BLaER1 treated with 17β-estradiol and CSF1 and Interleukin-3, amounts not matched to agents 10 nM and 100 nM (cell line): ENCODE data around the gene MPHOSPH8.
"Not testable (repeated sequence)": the region's sequence is repeated elsewhere in the genome, so short reads cannot be mapped to it uniquely, and the experiment has no call there.

Source experiments
- H3K27ac ChIP-seq, 11 experiments: shearing (Covaris generic); formaldehyde crosslinking; 2 replicates each; pipeline ENCODE4 v1.8.1; 2022
- H3K27me3 ChIP-seq, 11 experiments: shearing (Covaris generic); formaldehyde crosslinking; 2 replicates each; pipeline ENCODE4 v1.8.1; 2022
- H3K36me3 ChIP-seq, 11 experiments: shearing (Covaris generic); formaldehyde crosslinking; 2 replicates each; pipeline ENCODE4 v1.8.1; 2022
- H3K4me1 ChIP-seq, 10 experiments: shearing (Covaris generic); formaldehyde crosslinking; 2 replicates each; pipeline ENCODE4 v1.8.1; 2022
- H3K4me2 ChIP-seq, 11 experiments: shearing (Covaris generic); formaldehyde crosslinking; 2 replicates each; pipeline ENCODE4 v1.8.1; 2022
- H3K4me3 ChIP-seq, 10 experiments: shearing (Covaris generic); formaldehyde crosslinking; 2 replicates each; pipeline ENCODE4 v1.8.1; 2022
- H3K9ac ChIP-seq, 11 experiments: shearing (Covaris generic); formaldehyde crosslinking; 2 replicates each; pipeline ENCODE4 v1.8.1; 2022
- H3K9me3 ChIP-seq, 11 experiments: shearing (Covaris generic); formaldehyde crosslinking; replicated peaks in 1 of 11; 2 replicates each; pipeline ENCODE4 v1.8.1; 2022
- H4K20me1 ChIP-seq, 11 experiments: shearing (Covaris generic); formaldehyde crosslinking; 2 replicates each; pipeline ENCODE4 v1.8.1; 2022
- Cebpa-rat ChIP-seq, 11 experiments: shearing (Covaris generic); IDR thresholded peaks; 2 replicates each; pipeline ENCODE4 v1.8.1; 2022

The MPHOSPH8 gene

DNA sequence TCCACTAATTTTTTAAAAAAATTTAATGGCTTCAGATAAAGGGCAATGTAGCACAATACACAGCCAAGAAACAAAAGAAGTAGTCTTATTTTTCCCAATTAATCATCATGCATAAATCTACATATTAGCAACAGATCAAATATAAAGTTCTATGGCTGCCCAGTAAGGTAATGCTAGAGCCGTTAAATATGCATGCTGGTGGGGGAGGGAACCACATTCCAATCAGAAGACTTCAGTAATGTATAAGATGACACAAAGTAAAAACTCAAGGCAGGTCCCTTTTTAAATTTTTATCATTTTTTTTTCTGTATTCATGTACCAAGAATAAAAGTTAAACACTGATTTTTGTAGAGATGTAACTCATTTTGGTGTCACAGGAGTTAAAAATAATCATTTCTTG, 62.0 kb downstream of the MPHOSPH8 start:
- H3K27me3 ChIP-seq, result no peaks in the 10 kb centered on the region
- peaks cover 33 to 96% (median 54%) of the 10 kb centered on the region in 11 experiments; a peak in 21 of 22 replicates for H3K36me3 ChIP-seq
- H4K20me1 ChIP-seq, result peaks cover 0 to 27% (median 4%) of the 10 kb centered on the region in 11 experiments; a peak in 8 of 22 replicates
- H3K9me3 ChIP-seq, result no peaks in the 10 kb centered on the region
- no peak overlapping the region for H3K9ac ChIP-seq
- H3K4me2 ChIP-seq, result no peak overlapping the region
- no peak for TF ChIP-seq Cebpa-rat (IDR thresholded peaks at IDR 0.05)
- H3K4me3 ChIP-seq, result no peak overlapping the region
- H3K4me1 ChIP-seq, result no peaks in the 10 kb centered on the region
- H3K27ac ChIP-seq, result no peak overlapping the region

DNA sequence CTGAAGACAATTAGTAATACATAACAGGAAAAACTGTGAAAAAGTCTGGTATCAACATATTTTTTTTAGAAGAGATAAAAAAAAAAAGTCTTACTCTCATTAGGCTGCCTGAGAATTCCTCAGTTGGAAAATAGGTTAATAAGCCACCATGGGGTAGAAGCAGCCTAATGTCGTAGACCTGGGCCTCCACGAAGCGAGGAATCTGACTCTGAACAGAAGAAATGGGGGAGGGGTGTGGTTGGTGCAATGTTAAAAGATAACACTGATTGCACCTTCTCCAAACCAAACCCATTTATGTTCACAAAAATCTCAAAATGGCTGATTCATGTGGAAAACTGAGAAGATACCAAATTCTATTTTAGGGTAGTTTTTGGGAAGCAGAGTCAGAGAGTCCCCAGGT, 62.4 kb downstream of the MPHOSPH8 start:
- no peaks in the 10 kb centered on the region for H3K9me3 ChIP-seq
- no peaks in the 10 kb centered on the region for H3K4me1 ChIP-seq
- H4K20me1 ChIP-seq, result peaks cover 0 to 24% (median 4%) of the 10 kb centered on the region in 11 experiments; a peak in 7 of 22 replicates
- TF ChIP-seq Cebpa-rat (IDR thresholded peaks at IDR 0.05), result no peak
- no peaks in the 10 kb centered on the region for H3K27me3 ChIP-seq
- H3K4me3 ChIP-seq, result no peak overlapping the region
- no peak overlapping the region for H3K9ac ChIP-seq
- peaks cover 33 to 96% (median 51%) of the 10 kb centered on the region in 11 experiments; a peak in 21 of 22 replicates for H3K36me3 ChIP-seq
- H3K4me2 ChIP-seq, result no peak overlapping the region
- no peak overlapping the region for H3K27ac ChIP-seq

DNA sequence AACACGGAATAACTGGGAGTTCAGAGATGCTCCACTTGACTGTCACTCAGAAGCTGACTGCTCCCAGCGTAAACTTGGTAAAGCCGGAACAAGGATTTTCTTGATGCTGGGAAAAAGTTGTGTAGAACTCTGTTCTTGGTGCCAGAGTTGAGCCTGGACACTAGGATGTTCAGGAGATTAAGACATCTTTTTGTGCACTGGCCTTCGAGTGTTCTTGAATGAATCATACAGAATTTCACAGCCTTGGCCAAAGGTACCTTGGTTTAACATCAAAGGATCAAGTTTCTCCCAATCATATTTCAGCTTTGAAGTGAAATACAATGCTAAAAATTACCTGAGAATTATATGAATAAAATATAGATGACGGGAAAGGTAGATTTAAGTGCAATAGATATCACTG, 67.5 kb downstream of the MPHOSPH8 start:
- peaks cover 0 to 16% (median 0%) of the 10 kb centered on the region in 11 experiments; a peak in 3 of 22 replicates for H4K20me1 ChIP-seq
- H3K4me2 ChIP-seq, H3K27me3 ChIP-seq, H3K4me1 ChIP-seq, H3K9me3 ChIP-seq, H3K9ac ChIP-seq, H3K4me3 ChIP-seq, H3K27ac ChIP-seq: not testable (repeated sequence)
- peaks cover 8 to 66% (median 20%) of the 10 kb centered on the region in 11 experiments; a peak in 17 of 22 replicates for H3K36me3 ChIP-seq

DNA sequence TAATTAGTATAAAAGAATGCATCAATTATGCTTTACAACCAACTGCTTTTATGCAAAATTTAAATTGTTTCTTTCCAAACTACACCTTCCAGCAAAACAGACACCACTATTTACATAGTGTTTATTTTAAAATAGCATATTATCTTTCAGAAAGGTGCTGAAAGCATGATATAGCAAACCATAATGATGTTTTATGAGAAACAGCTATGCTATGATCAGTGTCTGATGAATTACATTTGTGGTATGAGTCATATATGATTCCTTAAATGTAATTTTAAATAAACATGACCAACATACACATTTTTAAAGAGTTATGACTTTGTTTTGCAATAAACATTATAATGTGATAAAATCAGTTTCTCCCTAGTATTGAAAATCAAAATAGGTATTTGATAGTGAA, 68.2 kb downstream of the MPHOSPH8 start:
- H3K4me1 ChIP-seq, H3K27me3 ChIP-seq, H3K9ac ChIP-seq, H3K4me2 ChIP-seq, H3K27ac ChIP-seq, H3K9me3 ChIP-seq, H3K4me3 ChIP-seq: not testable (repeated sequence)
- peaks cover 0 to 14% (median 0%) of the 10 kb centered on the region in 11 experiments; a peak in 3 of 22 replicates for H4K20me1 ChIP-seq
- H3K36me3 ChIP-seq, result peaks cover 8 to 64% (median 21%) of the 10 kb centered on the region in 11 experiments; a peak in 18 of 22 replicates

DNA sequence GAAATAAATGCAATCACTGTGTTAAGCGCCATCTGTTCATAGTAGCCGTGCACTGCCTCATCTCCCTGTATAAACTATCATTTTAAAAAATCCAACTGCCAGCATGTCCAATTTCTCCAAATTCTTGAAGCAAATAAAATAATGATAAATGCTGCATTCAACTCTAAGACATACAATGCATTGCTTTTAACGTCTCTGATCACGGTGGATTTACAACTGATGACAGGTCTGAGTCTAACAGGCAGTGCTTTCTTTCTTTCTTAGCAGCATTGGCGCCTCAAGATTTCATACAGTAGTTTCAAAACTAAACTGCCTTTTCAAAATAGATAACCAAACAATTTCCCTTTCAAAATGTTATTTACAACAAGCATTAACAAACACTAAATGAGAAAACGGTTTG, 70.8 kb downstream of the MPHOSPH8 start:
- H3K27me3 ChIP-seq, H3K27ac ChIP-seq, H3K4me2 ChIP-seq, H3K9me3 ChIP-seq, H3K4me1 ChIP-seq, H3K9ac ChIP-seq, H3K4me3 ChIP-seq: not testable (repeated sequence)
- peaks cover 9 to 62% (median 23%) of the 10 kb centered on the region in 11 experiments; a peak in 20 of 22 replicates for H3K36me3 ChIP-seq
- H4K20me1 ChIP-seq, result peaks cover 0 to 18% (median 3%) of the 10 kb centered on the region in 11 experiments; a peak in 5 of 22 replicates

DNA sequence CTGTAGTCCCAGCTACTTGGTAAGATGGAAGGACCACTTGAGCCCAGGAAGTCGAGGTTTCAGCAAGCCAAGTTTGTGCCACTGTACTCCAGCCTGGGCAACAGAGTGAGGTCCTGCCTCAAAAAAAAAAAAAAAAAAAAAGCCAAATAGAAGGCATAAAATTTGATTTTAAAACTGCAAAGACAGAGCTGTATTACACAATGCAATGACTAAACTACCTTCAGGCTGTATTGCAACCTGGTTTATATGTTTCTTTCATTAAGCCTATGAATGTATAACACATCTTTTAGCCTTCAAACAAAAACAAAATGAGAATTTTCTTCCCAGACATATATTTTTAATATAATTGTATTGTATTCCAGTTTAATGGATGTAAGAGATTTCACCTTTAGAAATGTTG, 75.6 kb downstream of the MPHOSPH8 start:
- H3K36me3 ChIP-seq, result peaks cover 11 to 73% (median 35%) of the 10 kb centered on the region in 11 experiments; a peak in 21 of 22 replicates
- not testable (repeated sequence) for H3K4me1 ChIP-seq, H3K4me3 ChIP-seq, H3K9me3 ChIP-seq, H3K27ac ChIP-seq, H3K27me3 ChIP-seq, H3K4me2 ChIP-seq, H3K9ac ChIP-seq
- H4K20me1 ChIP-seq, result peaks cover 0 to 30% (median 12%) of the 10 kb centered on the region in 11 experiments; a peak in 11 of 22 replicates

DNA sequence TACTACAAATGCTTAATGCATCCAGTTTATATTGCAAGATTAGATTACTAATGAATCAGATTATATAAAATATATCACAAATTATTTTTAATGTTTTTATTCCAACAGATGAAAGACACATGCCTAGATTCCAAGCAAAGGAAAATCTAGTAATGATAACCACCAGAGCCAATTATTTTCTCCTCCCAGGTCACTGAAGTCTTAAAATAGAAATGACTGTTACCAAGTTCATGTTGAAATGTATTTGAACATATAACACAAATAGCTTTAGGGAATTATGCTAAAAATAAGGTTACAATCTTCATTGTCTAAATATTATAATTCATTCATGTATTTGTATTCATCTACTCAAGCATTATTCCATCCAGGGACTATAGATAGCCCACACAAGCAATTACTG, 76.3 kb downstream of the MPHOSPH8 start:
- not testable (repeated sequence) for H3K27me3 ChIP-seq, H3K27ac ChIP-seq
- peaks cover 18 to 73% (median 42%) of the 10 kb centered on the region in 11 experiments; a peak in 21 of 22 replicates for H3K36me3 ChIP-seq

DNA sequence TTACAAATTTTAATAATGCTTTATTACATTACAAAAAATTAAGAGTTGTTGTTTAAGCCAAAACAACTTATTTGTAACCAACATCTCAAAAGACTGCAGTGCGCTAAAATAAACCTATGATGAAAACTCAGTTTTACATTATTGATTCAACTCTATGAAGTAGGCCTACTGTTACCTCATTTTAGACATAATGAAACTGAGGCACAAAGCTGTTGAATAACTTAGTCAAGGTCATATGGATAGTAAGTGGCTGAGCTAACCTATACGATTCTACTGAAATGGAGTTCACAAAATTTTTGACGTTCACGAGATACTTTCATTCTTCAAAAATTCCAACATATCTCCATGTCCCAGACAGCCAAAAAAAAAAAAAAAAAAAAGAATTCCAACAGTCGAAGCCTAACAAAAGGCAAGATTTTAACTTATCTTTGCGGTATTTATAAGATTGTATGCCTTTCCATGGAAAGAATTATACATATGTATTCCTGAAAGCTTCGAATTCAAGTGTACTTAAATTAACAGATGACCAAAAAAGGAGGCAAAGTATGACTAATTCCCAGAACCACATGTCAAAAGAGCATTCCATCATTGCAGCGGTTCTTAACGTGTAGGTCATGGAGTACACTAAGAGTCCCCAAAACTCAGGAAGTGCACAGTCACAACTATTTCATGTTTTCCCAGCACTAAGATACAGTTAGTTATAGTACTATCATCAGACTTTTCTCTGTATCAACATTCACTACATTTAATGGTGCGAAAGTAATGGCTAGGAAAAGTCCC, 79.9 kb downstream of the MPHOSPH8 start:
- no peaks in the 10 kb centered on the region for H3K9me3 ChIP-seq
- no peak for TF ChIP-seq Cebpa-rat (IDR thresholded peaks at IDR 0.05)
- no peak overlapping the region for H3K27ac ChIP-seq
- H4K20me1 ChIP-seq, result peaks cover 3 to 41% (median 19%) of the 10 kb centered on the region in 11 experiments; a peak in 16 of 22 replicates
- H3K4me3 ChIP-seq, result no peak overlapping the region
- no peak overlapping the region for H3K9ac ChIP-seq
- no peaks in the 10 kb centered on the region for H3K4me1 ChIP-seq
- peaks cover 45 to 78% (median 60%) of the 10 kb centered on the region in 11 experiments for H3K36me3 ChIP-seq
- H3K27me3 ChIP-seq, result no peaks in the 10 kb centered on the region
- no peak overlapping the region for H3K4me2 ChIP-seq

More for the DNA sequence above, 76.3 kb downstream of the MPHOSPH8 start:
- not testable (repeated sequence) for H3K9me3 ChIP-seq, H3K4me1 ChIP-seq, H3K9ac ChIP-seq, H3K4me2 ChIP-seq, H3K4me3 ChIP-seq
- peaks cover 0 to 36% (median 18%) of the 10 kb centered on the region in 11 experiments; a peak in 14 of 22 replicates for H4K20me1 ChIP-seq

DNA sequence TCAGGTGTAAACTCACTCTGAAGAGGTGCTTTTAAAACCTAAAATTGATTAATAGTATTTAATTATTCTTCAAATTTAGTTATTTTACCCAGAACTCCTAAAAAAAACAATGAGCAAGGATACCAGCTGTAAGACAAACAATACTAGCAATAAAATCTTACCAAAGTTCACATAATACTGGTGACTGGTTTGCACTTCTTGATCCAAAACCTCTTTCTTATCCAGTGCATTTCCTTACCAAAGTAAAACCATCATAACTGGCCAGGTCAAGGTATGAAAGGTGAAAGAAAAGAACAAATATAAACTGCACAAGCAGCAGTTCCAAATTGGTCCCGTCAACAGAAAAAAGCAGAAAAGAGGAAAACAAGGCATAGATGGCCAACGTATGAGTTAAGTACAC, 86.6 kb downstream of the MPHOSPH8 start:
- Histone ChIP-seq H3K4me1 (no peaks in the 10 kb centered on the region; a peak in 1 of 20 replicates), H3K27me3 (no peaks in the 10 kb centered on the region), H3K27ac (no peak overlapping the region), H4K20me1 (peaks cover 16 to 62% (median 45%) of the 10 kb centered on the region in 11 experiments), H3K9me3 (no peaks in the 10 kb centered on the region), H3K36me3 (peaks cover 71 to 92% (median 82%) of the 10 kb centered on the region in 11 experiments), H3K9ac (no peak overlapping the region), H3K4me3 (no peak overlapping the region), H3K4me2 (no peak overlapping the region)
- TF ChIP-seq Cebpa-rat (IDR thresholded peaks at IDR 0.05), result no peak
